Ectodermal cell (in vitro differentiated cells): ENCODE results near the gene FASTK.

Source experiments
- H3K27ac ChIP-seq: 2 replicates; pipeline ENCODE4 v1.7.0; 2013; ENCODE audit warnings: mild to moderate bottlenecking, low read depth, low read length; ENCODE audit not compliant: insufficient read depth, poor library complexity, severe bottlenecking
- H3K27me3 ChIP-seq: 2 replicates; pipeline ENCODE4 v1.7.0; 2013; ENCODE audit warnings: mild to moderate bottlenecking, low read length; ENCODE audit not compliant: insufficient read depth, control insufficient read depth, poor library complexity, severe bottlenecking
- H3K36me3 ChIP-seq: one replicate; pipeline ENCODE4 v1.7.0; 2013; ENCODE audit warnings: low read length; ENCODE audit not compliant: control insufficient read depth, insufficient read depth
- H3K4me1 ChIP-seq: one replicate; pipeline ENCODE4 v1.7.0; 2013; ENCODE audit warnings: low read length; ENCODE audit not compliant: control insufficient read depth, insufficient read depth
- H3K4me3 ChIP-seq: 2 replicates; pipeline ENCODE4 v1.7.0; 2013; ENCODE audit warnings: low read depth, low read length, control low read depth; ENCODE audit not compliant: insufficient read depth
- H3K9me3 ChIP-seq: 2 replicates; pipeline ENCODE4 v1.7.0; 2013; ENCODE audit warnings: mild to moderate bottlenecking, low read length, moderate library complexity; ENCODE audit not compliant: control insufficient read depth
- WGBS, 2 experiments: methylation state at CpG; one replicate each; pipeline ENCODE4 v1.1.7; 2013; ENCODE audit warnings: missing lambda C conversion rate in 2 of 2; 5-methylcytosine and 5-hydroxymethylcytosine counted together

FASTK gene

GRCh38 chr7:151081170-151082101 is 827 bp upstream of the FASTK start:
- Histone ChIP-seq H3K9me3 (no peaks in the 10 kb centered on the region), H3K36me3 (no peaks in the 10 kb centered on the region), H3K27me3 (peaks cover 12% of the 10 kb centered on the region), H3K4me1 (peaks cover 42% of the 10 kb centered on the region), H3K27ac (no peak overlapping the region), H3K4me3 (peak overlapping the region; percentile 82)
- 39 to 42% methylated on average over 64 of the region's 64 CpGs for WGBS, 2 experiments

- Histone ChIP-seq H3K4me1 (peaks cover 38% of the 10 kb centered on the region), H3K4me3 (peak overlapping the region; percentile 82), H3K36me3 (peaks cover 7% of the 10 kb centered on the region), H3K27ac (no peak overlapping the region), H3K9me3 (no peaks in the 10 kb centered on the region), H3K27me3 (peaks cover 12% of the 10 kb centered on the region)
- WGBS, 2 experiments, result 3% methylated on average over 31 of the region's 31 CpGs
Observed at GRCh38 chr7:151080067-151080521, 515 bp downstream of the FASTK start.

GRCh38 chr7:151079199-151079910 is 1.3 kb downstream of the FASTK start:
- Histone ChIP-seq H3K27ac (no peak overlapping the region), H3K36me3 (peaks cover 14% of the 10 kb centered on the region), H3K4me3 (peak overlapping the region; percentile 82), H3K4me1 (peaks cover 34% of the 10 kb centered on the region), H3K9me3 (no peaks in the 10 kb centered on the region), H3K27me3 (peaks cover 9% of the 10 kb centered on the region)
- 88% methylated on average over 27 of the region's 27 CpGs for WGBS, 2 experiments

- H3K27ac ChIP-seq, result no peak overlapping the region
- peaks cover 34% of the 10 kb centered on the region for H3K4me1 ChIP-seq
- WGBS, 2 experiments, result 68 to 69% methylated on average over 22 of the region's 22 CpGs
- H3K27me3 ChIP-seq, result no peaks in the 10 kb centered on the region
- H3K4me3 ChIP-seq, result no peak overlapping the region
- no peaks in the 10 kb centered on the region for H3K9me3 ChIP-seq
- H3K36me3 ChIP-seq, result peaks cover 22% of the 10 kb centered on the region
Observed at GRCh38 chr7:151078233-151079040, 2.2 kb downstream of the FASTK start.

GRCh38 chr7:151077705-151078232 is 2.8 kb downstream of the FASTK start:
- 83 to 84% methylated on average over 10 of the region's 10 CpGs for WGBS, 2 experiments
- peaks cover 22% of the 10 kb centered on the region for H3K36me3 ChIP-seq
- no peaks in the 10 kb centered on the region for H3K27me3 ChIP-seq
- H3K9me3 ChIP-seq, result no peaks in the 10 kb centered on the region
- no peak overlapping the region for H3K27ac ChIP-seq
- H3K4me3 ChIP-seq, result no peak overlapping the region
- H3K4me1 ChIP-seq, result peaks cover 34% of the 10 kb centered on the region

GRCh38 chr7:151076863-151077704 is 3.5 kb downstream of the FASTK start:
- no peaks in the 10 kb centered on the region for H3K27me3 ChIP-seq
- peaks cover 27% of the 10 kb centered on the region for H3K4me1 ChIP-seq
- H3K4me3 ChIP-seq, result no peak overlapping the region
- WGBS, 2 experiments, result 86% methylated on average over 33 of the region's 33 CpGs
- no peaks in the 10 kb centered on the region for H3K9me3 ChIP-seq
- peaks cover 22% of the 10 kb centered on the region for H3K36me3 ChIP-seq
- no peak overlapping the region for H3K27ac ChIP-seq

- Histone ChIP-seq H3K36me3 (peaks cover 29% of the 10 kb centered on the region), H3K27me3 (no peaks in the 10 kb centered on the region), H3K4me1 (peaks cover 16% of the 10 kb centered on the region), H3K27ac (no peak overlapping the region), H3K9me3 (no peaks in the 10 kb centered on the region), H3K4me3 (no peak overlapping the region)
- WGBS, 2 experiments, result 87 to 88% methylated on average over 21 to 22 of the region's 22 CpGs
Observed at GRCh38 chr7:151075978-151076426, 4.6 kb downstream of the FASTK start.

GRCh38 chr7:151075662-151075971 is 5.0 kb downstream of the FASTK start:
- Histone ChIP-seq H3K4me1 (peaks cover 16% of the 10 kb centered on the region), H3K4me3 (no peak overlapping the region), H3K27ac (no peak overlapping the region), H3K9me3 (no peaks in the 10 kb centered on the region), H3K36me3 (peaks cover 31% of the 10 kb centered on the region), H3K27me3 (no peaks in the 10 kb centered on the region)
- WGBS, 2 experiments, result 93% methylated on average over 7 of the region's 7 CpGs
